Stimulated activated CD4-positive, alpha-beta T cell treated with anti-CD3 and anti-CD28 coated beads, Interleukin-1b, Interleukin-23, amount 100 ng/mL, for 48 hours (primary cell): ENCODE results near the gene CCDC102A.
"Not testable (repeated sequence)": the region's sequence is repeated elsewhere in the genome, so short reads cannot be mapped to it uniquely, and the experiment has no call there.

Experiments
- DNase-seq: peaks from one replicate; pipeline ENCODE4 v3.0.0-alpha.2; 2020

Gene CCDC102A

GRCh38 chr16:57536306-57537193, at the start of gene CCDC102A:
Gene CCDC102A, minus strand, starts transcription at chr16:57536571. Its CDS starts 7,394 bp downstream, at chr16:57529177.
- DNase-seq = peak; percentile 51

- no peak for DNase-seq
Observed at GRCh38 chr16:57585051-57585687, 48.8 kb upstream of the CCDC102A start.

GRCh38 chr16:57579361-57579665, 42.9 kb upstream of the CCDC102A start:
- no peak for DNase-seq

GRCh38 chr16:57578521-57579360, 42.4 kb upstream of the CCDC102A start:
- no peak for DNase-seq

GRCh38 chr16:57577691-57578224, 41.4 kb upstream of the CCDC102A start:
- no peak for DNase-seq

- no peak for DNase-seq
Observed at GRCh38 chr16:57577214-57577613, 40.8 kb upstream of the CCDC102A start.

GRCh38 chr16:57576429-57576870, 40.1 kb upstream of the CCDC102A start:
- peak; percentile 81 for DNase-seq

GRCh38 chr16:57575468-57576277, 39.3 kb upstream of the CCDC102A start:
- DNase-seq = no peak

- DNase-seq = no peak
Observed at GRCh38 chr16:57574646-57575467, 38.5 kb upstream of the CCDC102A start.

GRCh38 chr16:57574086-57574485, 37.7 kb upstream of the CCDC102A start:
- no peak for DNase-seq

GRCh38 chr16:57572978-57573728, 36.8 kb upstream of the CCDC102A start:
- DNase-seq = peak; percentile 26

- DNase-seq = no peak
Observed at GRCh38 chr16:57571098-57571497, 34.7 kb upstream of the CCDC102A start.

- no peak for DNase-seq
Observed at GRCh38 chr16:57570301-57571070, 34.1 kb upstream of the CCDC102A start.

- no peak for DNase-seq
Observed at GRCh38 chr16:57569306-57569946, 33.1 kb upstream of the CCDC102A start.

GRCh38 chr16:57568772-57569171, 32.4 kb upstream of the CCDC102A start:
- DNase-seq = not testable (repeated sequence)

GRCh38 chr16:57568173-57568678, 31.9 kb upstream of the CCDC102A start:
- DNase-seq = no peak

- no peak for DNase-seq
Observed at GRCh38 chr16:57567691-57568090, 31.3 kb upstream of the CCDC102A start.

GRCh38 chr16:57566436-57566835, 30.1 kb upstream of the CCDC102A start:
- no peak for DNase-seq

- no peak for DNase-seq
Observed at GRCh38 chr16:57565461-57565860, 29.1 kb upstream of the CCDC102A start.
